HepG2 (cell line): Measurements from ENCODE around the gene GLI3. TPM values are rescaled to one million over a fixed set of nuclear protein-coding genes. Genes with fewer than 3 reads are reported as not detected.

ENCODE experiments used
- ATAC-seq: fragments of 200-7000 bp; cut with Tn5 transposase; 3 replicates; pipeline ENCODE4 v1.9.1; 2020; ENCODE audit warnings: mild to moderate bottlenecking, moderate library complexity
- BruUV-seq: library from RNA; stranded (reverse); fragments of 400-500 nt; replicated peaks from 2 replicates; lab custom pipeline; 2021; lab: Mats Ljungman, UMichigan
- CTCF ChIA-PET: fragments of 300-600 bp; formaldehyde crosslinking; extraction: SDS; loops from one replicate; lab custom pipeline; 2021; ENCODE audit warnings: low total read pairs, inconsistent platforms, low intra/inter-chr PET ratio; lab: Yijun Ruan, JAX
- POLR2A ChIA-PET: fragments of 350-600 bp; sonication (Branson Sonifier 250); formaldehyde crosslinking; loops from one replicate; lab custom pipeline; 2020; ENCODE audit warnings: antibody characterized with exemption, inconsistent platforms; lab: Yijun Ruan, JAX
- DNase-seq: peaks from one replicate; pipeline ENCODE4 v3.0.0-alpha.2; 2015; ENCODE audit warnings: low spot score
- FAIRE-seq: peaks from 3 replicates; lab custom pipeline; 2011; peaks lifted over from hg19 to GRCh38; lab: Jason Lieb, UNC
- H2AFZ ChIP-seq: one replicate; pipeline ENCODE4 v1.6.1; 2011; ENCODE audit warnings: low read length, inconsistent platforms
- H3K27ac ChIP-seq: fragments of 300-600 bp; 3 replicates; pipeline ENCODE4 v1.8.0; 2011; ENCODE audit warnings: mixed run types, mild to moderate bottlenecking, mixed read lengths, low read length, inconsistent platforms; ENCODE audit not compliant: insufficient read depth; ENCODE audit errors: extremely low read length
- H3K27me3 ChIP-seq, 2 experiments: fragments of 200-600 bp in 1 of 2; 2 replicates in 1 of 2; 3 replicates in 1 of 2; pipeline versions ENCODE4 v1.6.0 to v1.8.0; 2011; ENCODE audit warnings: low read length in 2 of 2, mild to moderate bottlenecking in 2 of 2, moderate library complexity in 2 of 2, inconsistent platforms in 1 of 2; ENCODE audit not compliant: insufficient read depth in 2 of 2, control insufficient read depth in 1 of 2
- H3K36me3 ChIP-seq, 2 experiments: fragments of 200-600 bp in 1 of 2; replicated peaks in 1 of 2; 2 replicates in 1 of 2; 3 replicates in 1 of 2; pipeline versions ENCODE4 v1.5.1 to v1.8.0; 2011; ENCODE audit warnings: low read length in 2 of 2, inconsistent platforms in 1 of 2; ENCODE audit not compliant: insufficient read depth in 2 of 2, control insufficient read depth in 1 of 2
- H3K4me1 ChIP-seq: 2 replicates; pipeline ENCODE4 v1.5.1; 2012; ENCODE audit warnings: low read length, inconsistent platforms; ENCODE audit not compliant: insufficient read depth
- H3K4me2 ChIP-seq: 2 replicates; pipeline ENCODE4 v1.6.0; 2011; ENCODE audit warnings: low read depth, low read length, inconsistent platforms
- H3K4me3 ChIP-seq, 3 experiments: fragments of 200-600 bp in 1 of 3; sonication (generic), shearing (Covaris generic) in 1 of 3; replicated peaks in 1 of 3; 2 replicates each; pipeline ENCODE4 v1.5.1; 2011 to 2016; ENCODE audit warnings: low read length in 3 of 3, inconsistent platforms in 2 of 3, low read depth in 2 of 3, mild to moderate bottlenecking in 2 of 3, control low read depth in 1 of 3, mixed read lengths in 1 of 3; ENCODE audit not compliant: insufficient read depth in 1 of 3
- H3K79me2 ChIP-seq: one replicate; pipeline ENCODE4 v1.6.1; 2011; ENCODE audit warnings: low read length, inconsistent platforms; ENCODE audit not compliant: insufficient read depth
- H3K9ac ChIP-seq: 2 replicates; pipeline ENCODE4 v1.6.0; 2011; ENCODE audit warnings: mild to moderate bottlenecking, low read depth, low read length, inconsistent platforms; ENCODE audit not compliant: insufficient read depth
- H3K9me3 ChIP-seq: 2 replicates; pipeline ENCODE4 v1.5.1; 2012; ENCODE audit warnings: mild to moderate bottlenecking, low read length
- H4K20me1 ChIP-seq: 2 replicates; pipeline ENCODE4 v1.6.0; 2011; ENCODE audit warnings: inconsistent platforms, mild to moderate bottlenecking, low read length, moderate library complexity; ENCODE audit not compliant: insufficient read depth
- CC2D1A ChIP-seq: sonication (generic); formaldehyde crosslinking; IDR thresholded peaks from 2 replicates; pipeline ENCODE4 v1.8.1; 2023; ENCODE audit warnings: mild to moderate bottlenecking, missing genetic modification reagents
- CENPT ChIP-seq: sonication (generic); formaldehyde crosslinking; IDR thresholded peaks from 2 replicates; pipeline ENCODE4 v1.8.0; 2022; ENCODE audit warnings: low read depth, mild to moderate bottlenecking, moderate library complexity, missing genetic modification reagents
- GPN1 ChIP-seq: sonication (generic); formaldehyde crosslinking; IDR thresholded peaks from 2 replicates; pipeline ENCODE4 v1.5.1; 2020; ENCODE audit warnings: missing genetic modification reagents, borderline replicate concordance
- GTF2F1 ChIP-seq: fragments of 150-350 bp; IDR thresholded peaks from 2 replicates; pipeline ENCODE4 v1.6.1; 2014; ENCODE audit warnings: low read length
- LCORL ChIP-seq, 2 experiments: fragments of 450-650 bp in 1 of 2; sonication (generic) in 1 of 2; formaldehyde crosslinking in 1 of 2; IDR thresholded peaks; 2 replicates each; pipeline versions ENCODE4 v1.5.0 to v1.6.1; 2017 to 2020; ENCODE audit warnings: antibody characterized with exemption in 1 of 2, missing genetic modification reagents in 1 of 2
- NBN ChIP-seq: fragments of 450-650 bp; conservative IDR thresholded peaks from 2 replicates; pipeline ENCODE4 v1.6.1; 2017
- NFYC ChIP-seq: IDR thresholded peaks from 2 replicates; pipeline ENCODE4 v1.6.1; 2016; ENCODE audit warnings: missing genetic modification reagents, missing compliant biosample characterization
- NR1H2 ChIP-seq: sonication (generic); formaldehyde crosslinking; IDR thresholded peaks from 2 replicates; pipeline ENCODE4 v1.8.1; 2022; ENCODE audit warnings: low read depth, missing genetic modification reagents, borderline replicate concordance
- SMYD3 ChIP-seq: sonication (generic); formaldehyde crosslinking; IDR thresholded peaks from 2 replicates; pipeline ENCODE4 v1.8.1; 2023; ENCODE audit warnings: mild to moderate bottlenecking, missing genetic modification reagents
- SRSF9 ChIP-seq: fragments of 200-400 bp; formaldehyde crosslinking; IDR thresholded peaks from 2 replicates; pipeline ENCODE4 v1.6.1; 2018; ENCODE audit warnings: borderline replicate concordance, mild to moderate bottlenecking, low read depth, low read length; ENCODE audit not compliant: insufficient read depth, poor library complexity, severe bottlenecking
- STAG1 ChIP-seq: sonication (generic); formaldehyde crosslinking; IDR thresholded peaks from 2 replicates; pipeline ENCODE4 v1.4.0; 2020; ENCODE audit warnings: missing genetic modification reagents
- TGIF2 ChIP-seq: IDR thresholded peaks from 2 replicates; pipeline ENCODE4 v1.6.1; 2016; ENCODE audit warnings: control low read depth, missing compliant biosample characterization
- TSC22D2 ChIP-seq: sonication (generic); formaldehyde crosslinking; IDR thresholded peaks from 2 replicates; pipeline ENCODE4 v1.5.1; 2020; ENCODE audit warnings: missing genetic modification reagents, mild to moderate bottlenecking, borderline replicate concordance
- ZBTB20 ChIP-seq: sonication (generic); formaldehyde crosslinking; IDR thresholded peaks from 2 replicates; pipeline ENCODE4 v1.8.1; 2023; ENCODE audit warnings: missing genetic modification reagents, low read depth, mild to moderate bottlenecking, borderline replicate concordance
- ZFP1 ChIP-seq: IDR thresholded peaks from 2 replicates; pipeline ENCODE4 v1.6.1; 2016
- ZIK1 ChIP-seq: sonication (generic); formaldehyde crosslinking; IDR thresholded peaks from 2 replicates; pipeline ENCODE4 v1.5.0; 2020; ENCODE audit warnings: mild to moderate bottlenecking, low read depth, missing genetic modification reagents, borderline replicate concordance
- ZNF317 ChIP-seq: sonication (generic); formaldehyde crosslinking; IDR thresholded peaks from 2 replicates; pipeline ENCODE4 v1.5.0; 2020; ENCODE audit warnings: mild to moderate bottlenecking, missing genetic modification reagents
- ZNF34 ChIP-seq: sonication (generic); formaldehyde crosslinking; IDR thresholded peaks from 2 replicates; pipeline ENCODE4 v1.4.0; 2020; ENCODE audit warnings: mild to moderate bottlenecking, missing genetic modification reagents, borderline replicate concordance
- ZNF350 ChIP-seq: sonication (generic); formaldehyde crosslinking; IDR thresholded peaks from 2 replicates; pipeline ENCODE4 v1.4.0; 2020; ENCODE audit warnings: mild to moderate bottlenecking, low read depth, missing genetic modification reagents, borderline replicate concordance
- ZNF431 ChIP-seq: sonication (generic); formaldehyde crosslinking; IDR thresholded peaks from 2 replicates; pipeline ENCODE4 v1.9.0; 2022; ENCODE audit warnings: missing genetic modification reagents, low read depth, mild to moderate bottlenecking, borderline replicate concordance
- ZNF660 ChIP-seq: sonication (generic); formaldehyde crosslinking; IDR thresholded peaks from 2 replicates; pipeline ENCODE4 v1.5.1; 2020; ENCODE audit warnings: mild to moderate bottlenecking, low read depth, missing genetic modification reagents, borderline replicate concordance
- ZNF670 ChIP-seq: sonication (generic); formaldehyde crosslinking; IDR thresholded peaks from 2 replicates; pipeline ENCODE4 v1.8.0; 2022; ENCODE audit warnings: mild to moderate bottlenecking, missing genetic modification reagents, borderline replicate concordance
- WGBS: methylation state at CpG from one replicate; pipeline ENCODE4 v1.1.6; 2017; ENCODE audit warnings: low lambda C conversion rate; 5-methylcytosine and 5-hydroxymethylcytosine counted together
- in situ Hi-C: cut with HindIII; loops from 2 replicates; pipeline ENCODE4 v1.10.0; 2017; ENCODE audit warnings: low pct_unique_long_range_greater_than_20kb; ENCODE audit not compliant: extremely low pct_ligation_motif_present
- intact Hi-C: fragments of 100-400 bp; cut with micrococcal nuclease; formaldehyde crosslinking; loops from one replicate; pipeline ENCODE4 v1.10.0; 2022; ENCODE audit not compliant: unreplicated experiment
- polyA plus RNA-seq, 8 experiments: library from polyadenylated mRNA; depleted of rRNA in 3 of 8; stranded (reverse) in 7 of 8; unstranded in 1 of 8; fragments of >200 nt; fragmentation: Illumina TruSeq in 4 of 8; extraction: Trizol in 4 of 8; gene quantifications; 2 replicates each; pipeline versions ENCODE4 v1.2.1 to v1.2.3, GENCODE V29; 2011 to 2016; ENCODE audit warnings: low read depth in 4 of 8, missing spikeins in 1 of 8, mixed read lengths in 1 of 8; ENCODE audit not compliant: insufficient read depth in 1 of 8
- total RNA-seq, 5 experiments: library from RNA; depleted of rRNA; stranded (reverse); fragments of >200 nt; fragmentation: Illumina TruSeq; extraction: Trizol; gene quantifications; 2 replicates each; pipeline ENCODE4 v1.2.3, GENCODE V29; 2016; ENCODE audit warnings: low read depth in 1 of 5
- TF ChIP-seq, protein P1 (sequence below): sonication (generic); formaldehyde crosslinking; IDR thresholded peaks from 2 replicates; pipeline ENCODE4 v1.5.1; 2020; ENCODE audit warnings: mild to moderate bottlenecking, missing genetic modification reagents, moderate library complexity

GLI3 gene
- total and polyA plus RNA-seq, 2 of the 13 experiments (the other 11 are each of a cell fraction or from before 2014, with no cell fraction given): not detected

DNA sequence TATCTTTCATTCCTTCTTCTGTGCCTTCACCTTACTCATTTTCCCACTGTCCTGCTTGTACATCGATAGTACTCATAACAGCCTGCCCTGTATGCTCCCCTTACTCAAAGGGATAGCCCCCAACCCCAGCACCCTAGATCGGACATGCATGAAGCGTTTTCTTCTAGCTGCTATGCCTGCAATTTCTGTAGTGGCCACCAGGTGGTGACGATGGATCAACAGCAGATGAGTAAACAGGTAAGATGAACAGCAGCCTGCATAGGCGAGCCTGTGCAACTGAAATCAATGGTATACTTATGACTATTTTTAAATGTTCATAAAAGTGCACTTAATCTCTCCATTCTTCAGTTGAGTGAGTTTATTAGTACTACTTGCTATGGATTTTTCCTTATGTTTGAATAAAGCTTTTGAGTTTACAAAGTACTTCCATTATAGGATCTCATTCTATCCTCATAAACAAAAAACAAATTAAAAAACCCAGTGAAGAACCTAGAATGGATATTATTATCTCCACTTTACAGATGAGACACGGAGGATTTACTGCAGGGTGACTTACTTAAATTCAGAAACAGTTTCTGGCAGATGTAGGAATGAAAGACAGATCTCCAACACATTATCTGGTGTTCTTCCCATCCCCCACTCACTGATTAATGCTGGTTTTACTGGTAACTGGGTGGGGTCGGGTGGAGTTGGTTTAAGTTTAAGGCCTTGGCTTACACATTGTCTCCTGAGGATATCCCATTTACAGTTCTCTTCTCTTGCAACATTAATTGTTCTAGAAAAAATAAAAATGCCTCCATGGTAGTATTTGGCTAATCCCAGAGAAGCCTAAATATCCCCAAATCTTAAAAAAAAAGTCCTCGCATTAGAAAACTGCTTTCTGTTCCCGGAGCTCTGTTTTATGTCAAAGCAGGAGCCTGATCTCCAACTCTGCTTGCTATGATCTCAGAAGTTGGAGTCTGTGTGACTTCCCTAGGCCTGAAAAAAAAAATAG, 222.1 kb downstream of the GLI3 start (continued):
- TF ChIP-seq NFYC (CRISPR knock-in tag): no peak
- peak; percentile 84; the same call in 1 of the 2 replicates for TF ChIP-seq ZNF317 (CRISPR knock-in tag)
- TF ChIP-seq LCORL (IDR thresholded peaks at IDR 0.05): no peak
- no peak for TF ChIP-seq LCORL (CRISPR knock-in tag; IDR thresholded peaks at IDR 0.05)
- TF ChIP-seq STAG1 (CRISPR knock-in tag): peak; percentile 75
- no peak for TF ChIP-seq CENPT (CRISPR knock-in tag)

DNA sequence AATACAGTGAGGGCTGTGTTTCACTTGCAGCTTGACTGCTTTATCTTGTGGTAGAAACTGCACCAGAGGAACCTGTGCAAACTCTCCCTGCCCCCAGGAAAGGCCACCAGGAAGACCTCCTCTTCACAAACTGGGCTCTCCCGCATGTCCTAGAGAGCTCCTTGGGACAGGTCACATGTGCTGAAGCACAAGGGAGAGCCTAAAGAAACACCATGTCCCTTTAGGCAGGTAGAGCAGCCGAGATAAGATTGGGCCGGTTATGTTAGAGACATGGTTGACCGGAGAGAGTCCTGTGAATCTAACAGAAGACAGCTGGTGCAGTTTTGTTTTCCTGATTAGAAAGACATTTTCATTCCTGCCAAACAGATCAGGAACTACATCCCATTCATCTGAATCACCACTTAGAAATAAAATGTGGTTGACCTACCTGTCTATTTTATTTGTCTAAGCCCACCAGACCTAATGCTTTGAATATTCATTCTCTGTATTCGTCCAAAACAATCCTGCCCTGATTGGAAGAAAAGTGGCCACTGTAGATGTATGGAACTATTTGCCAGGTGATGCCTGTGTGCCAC, 224.1 kb downstream of the GLI3 start:
- 5% methylated on average over 4 of the region's 5 CpGs for WGBS
- POLR2A ChIA-PET: no interaction called here
- DNase-seq (no peak), ATAC-seq (no peak), FAIRE-seq (no peak)
- Histone ChIP-seq H3K4me3 (no peak overlapping the region), H2AFZ (no peak overlapping the region), H3K4me1 (no peaks in the 10 kb centered on the region), H3K27me3 (no peaks in the 10 kb centered on the region; a peak in 1 of 5 replicates), H3K9ac (no peak overlapping the region), H3K9me3 (peaks cover 6% of the 10 kb centered on the region), H3K27ac (no peak overlapping the region), H3K4me2 (no peak overlapping the region), H3K79me2 (no peaks in the 10 kb centered on the region), H4K20me1 (no peaks in the 10 kb centered on the region), H3K36me3 (no peaks in the 10 kb centered on the region)
- in situ Hi-C loops: no loop called here
- BruUV-seq: no TSS peak
- intact Hi-C loops: no loop called here
- no peak for TF ChIP-seq CC2D1A (CRISPR knock-in tag)
- no peak for TF ChIP-seq ZNF34 (CRISPR knock-in tag)
- no peak for TF ChIP-seq ZNF350 (CRISPR knock-in tag)
- TF ChIP-seq ZFP1 (CRISPR knock-in tag): no peak
- TF ChIP-seq TGIF2 (CRISPR knock-in tag): no peak
- TF ChIP-seq SMYD3 (CRISPR knock-in tag): no peak
- no peak for TF ChIP-seq ZIK1
- TF ChIP-seq SRSF9: no peak
- no peak for TF ChIP-seq GPN1 (CRISPR knock-in tag)
- no peak for TF ChIP-seq GTF2F1
- no peak for TF ChIP-seq ZBTB20
- TF ChIP-seq, protein P1, sequence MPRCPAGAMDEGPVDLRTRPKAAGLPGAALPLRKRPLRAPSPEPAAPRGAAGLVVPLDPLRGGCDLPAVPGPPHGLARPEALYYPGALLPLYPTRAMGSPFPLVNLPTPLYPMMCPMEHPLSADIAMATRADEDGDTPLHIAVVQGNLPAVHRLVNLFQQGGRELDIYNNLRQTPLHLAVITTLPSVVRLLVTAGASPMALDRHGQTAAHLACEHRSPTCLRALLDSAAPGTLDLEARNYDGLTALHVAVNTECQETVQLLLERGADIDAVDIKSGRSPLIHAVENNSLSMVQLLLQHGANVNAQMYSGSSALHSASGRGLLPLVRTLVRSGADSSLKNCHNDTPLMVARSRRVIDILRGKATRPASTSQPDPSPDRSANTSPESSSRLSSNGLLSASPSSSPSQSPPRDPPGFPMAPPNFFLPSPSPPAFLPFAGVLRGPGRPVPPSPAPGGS (CRISPR knock-in tag): no peak
- no peak for TF ChIP-seq NBN
- TF ChIP-seq TSC22D2: no peak
- no peak for TF ChIP-seq ZNF660
- TF ChIP-seq ZNF431 (CRISPR knock-in tag): no peak
- no peak for TF ChIP-seq ZNF670 (CRISPR knock-in tag)
- TF ChIP-seq NR1H2 (CRISPR knock-in tag): no peak
- CTCF ChIA-PET: no interaction called here
